GM18867 (cell line): Measurements from ENCODE around the gene FGF10.

ENCODE experiments used
- ATAC-seq: cut with Tn5 transposase; IDR thresholded peaks from one replicate; pipeline ENCODE4 v1.9.1; 2021; ENCODE audit warnings: mild to moderate bottlenecking, moderate library complexity; ENCODE audit not compliant: unreplicated experiment

Gene FGF10

GRCh38 chr5:44389090-44389822, at the start of gene FGF10:
TSS of gene FGF10 (minus strand) at chr5:44389420. CDS start at chr5:44388682, 738 bp downstream.
- no peak for ATAC-seq

- no peak for ATAC-seq
Observed at GRCh38 chr5:44426944-44427343, 37.7 kb upstream of the FGF10 start.

GRCh38 chr5:44412286-44412685, 23.1 kb upstream of the FGF10 start:
- no peak for ATAC-seq

- ATAC-seq: peak; percentile 74
Observed at GRCh38 chr5:44402084-44402483, 12.9 kb upstream of the FGF10 start.

- ATAC-seq: no peak
Observed at GRCh38 chr5:44401611-44402010, 12.4 kb upstream of the FGF10 start.

DNA sequence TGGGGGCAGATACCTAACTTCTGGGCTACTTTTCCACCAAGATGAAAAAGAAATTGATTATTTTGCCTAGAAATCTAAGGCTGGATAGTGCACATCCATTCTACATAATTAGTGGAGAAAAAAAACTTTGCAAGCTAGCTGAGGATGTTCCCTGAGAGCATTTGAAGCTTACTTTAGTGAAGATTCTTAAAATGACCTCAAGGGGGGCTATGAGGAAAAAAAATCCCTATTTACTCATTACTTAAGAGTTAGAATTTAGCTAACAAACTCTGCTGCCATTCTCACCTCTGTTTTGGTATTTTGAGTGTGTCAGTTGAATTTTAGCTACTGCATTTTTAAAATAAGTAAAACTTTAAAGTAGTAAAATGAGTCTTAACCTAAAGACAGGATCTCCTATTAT, 9.2 kb upstream of the FGF10 start:
- ATAC-seq: no peak

DNA sequence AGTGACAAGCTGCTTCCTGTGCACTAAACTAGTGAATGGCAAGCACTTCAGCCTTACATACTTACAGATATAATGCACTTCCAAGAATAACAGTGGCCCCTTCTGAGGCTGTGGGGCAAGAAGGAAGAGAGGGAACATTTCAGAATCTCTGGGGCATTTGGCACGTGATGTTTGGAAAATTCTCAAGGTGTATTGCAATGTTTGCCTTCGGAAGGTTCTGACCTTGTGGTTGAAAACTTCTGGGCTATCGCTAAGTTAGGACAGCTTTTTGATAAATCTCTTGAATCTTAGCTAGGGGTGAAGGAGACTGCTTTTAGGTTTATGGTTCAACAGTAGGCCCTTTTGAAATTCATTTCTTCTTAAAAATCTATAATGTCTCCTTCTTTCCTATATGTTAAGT, 7.1 kb upstream of the FGF10 start:
- ATAC-seq: no peak

GRCh38 chr5:44390351-44390750, 1.1 kb upstream of the FGF10 start:
- ATAC-seq: no peak

- no peak for ATAC-seq
Observed at GRCh38 chr5:44389823-44390143, 563 bp upstream of the FGF10 start.

- no peak for ATAC-seq
Observed at GRCh38 chr5:44388321-44389089, 715 bp downstream of the FGF10 start.

DNA sequence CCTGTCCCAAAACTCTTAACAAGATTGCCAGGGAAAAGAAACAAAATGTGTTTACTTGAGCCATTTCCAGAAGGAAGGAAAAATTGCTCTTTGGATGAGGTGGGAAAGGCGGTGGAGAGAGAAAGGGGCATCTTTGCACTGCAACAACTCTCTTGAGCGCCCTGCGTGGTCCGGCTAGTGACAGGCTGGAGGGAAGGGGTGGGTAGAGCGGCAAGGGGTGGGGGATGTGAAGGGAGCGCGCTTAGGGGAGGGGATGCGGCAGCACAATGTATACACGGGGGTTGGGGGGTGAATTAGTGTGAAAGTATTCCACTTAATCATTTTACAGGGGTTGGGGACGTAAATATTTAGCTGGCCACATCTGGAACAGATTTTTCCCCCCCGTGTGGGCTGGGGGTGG, 1.3 kb downstream of the FGF10 start:
- ATAC-seq: no peak

DNA sequence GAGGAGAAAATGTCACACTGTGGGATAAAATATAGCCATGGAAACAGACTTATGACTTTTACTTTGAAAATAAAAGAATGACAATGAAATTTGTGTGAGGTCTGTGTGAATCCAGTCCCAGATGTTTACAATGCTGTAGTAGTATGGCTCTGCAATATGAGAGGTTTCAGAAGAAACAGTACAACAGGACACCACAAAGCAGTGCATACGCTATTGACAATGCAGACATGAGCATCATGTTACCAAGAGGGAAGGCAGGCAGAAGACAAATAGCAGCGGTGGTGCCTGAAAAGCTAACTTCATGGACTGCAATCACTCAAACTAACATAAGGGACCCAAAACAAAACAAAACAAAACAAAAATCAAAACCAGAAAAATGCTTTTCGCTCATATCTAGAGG, 1.8 kb downstream of the FGF10 start:
- no peak for ATAC-seq

DNA sequence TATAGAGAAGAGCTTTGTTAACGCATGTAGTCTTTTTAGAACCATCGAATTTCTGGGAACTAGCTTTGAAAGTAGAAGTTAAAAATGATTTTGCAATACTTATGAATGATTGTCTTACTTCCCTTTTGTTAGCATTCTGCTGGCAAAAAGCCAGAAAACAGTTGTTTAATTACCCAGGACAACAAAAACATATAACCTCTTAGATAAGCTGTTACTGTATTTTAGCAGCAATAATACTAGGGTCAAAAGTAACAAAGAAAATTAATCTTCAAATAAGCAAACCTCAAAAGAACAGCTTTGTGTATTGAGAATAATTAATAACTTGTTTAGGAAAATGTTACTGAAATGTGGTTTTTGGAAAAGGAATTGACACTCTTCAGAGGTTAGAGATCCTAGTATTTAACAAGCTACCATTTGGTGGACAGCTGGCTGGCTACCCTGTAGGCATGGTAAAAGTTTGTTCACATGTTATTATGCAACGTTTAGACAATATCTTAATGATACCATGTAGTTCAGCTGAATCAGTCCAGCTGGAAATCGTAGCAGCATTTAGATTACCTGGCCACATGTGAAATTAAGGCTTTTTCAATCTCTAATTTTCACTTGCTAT, 3.8 kb downstream of the FGF10 start:
- ATAC-seq: no peak

- ATAC-seq: no peak
Observed at GRCh38 chr5:44384816-44385215, 4.4 kb downstream of the FGF10 start.

GRCh38 chr5:44382894-44383293, 6.3 kb downstream of the FGF10 start:
- ATAC-seq: no peak

GRCh38 chr5:44377057-44377456, 12.2 kb downstream of the FGF10 start:
- no peak for ATAC-seq

DNA sequence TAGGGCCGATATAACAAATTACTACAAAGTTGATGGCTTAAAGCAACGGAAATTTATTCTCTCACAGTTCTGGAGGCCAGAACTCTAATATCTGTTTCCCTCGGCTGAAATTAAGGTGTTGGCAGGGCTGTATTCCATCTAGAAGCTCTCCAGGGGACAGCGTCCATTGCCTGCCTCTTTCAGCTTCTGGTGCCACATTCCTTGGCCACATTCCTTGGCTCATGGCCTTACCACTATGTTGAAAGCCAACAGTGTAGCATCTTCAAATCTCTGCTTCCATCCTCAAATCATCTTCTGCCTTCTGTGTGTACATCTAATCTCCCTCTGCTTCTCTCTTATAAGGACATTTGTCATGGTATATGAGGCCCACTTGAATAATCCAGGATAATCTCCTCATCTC, 17.2 kb downstream of the FGF10 start:
- ATAC-seq: no peak

DNA sequence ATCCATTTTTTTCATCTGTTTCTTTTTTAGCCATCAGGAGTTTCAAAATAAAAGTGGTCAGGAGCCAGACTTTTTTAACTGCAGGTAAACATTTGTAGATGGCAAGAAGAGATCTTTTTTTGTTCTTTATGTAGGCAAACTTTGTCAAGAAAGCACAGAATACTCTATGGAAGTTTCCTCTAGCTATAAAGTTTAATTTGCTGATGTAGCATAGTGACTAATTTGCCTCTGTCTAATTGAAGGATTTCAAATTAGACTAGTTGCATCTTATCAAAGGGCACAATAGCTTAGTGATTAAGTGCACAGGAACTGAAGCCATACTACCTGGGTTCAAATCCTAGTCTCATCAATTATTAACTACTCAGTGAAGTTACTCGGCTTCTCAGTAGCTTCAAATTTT, 22.0 kb downstream of the FGF10 start:
- no peak for ATAC-seq

- no peak for ATAC-seq
Observed at GRCh38 chr5:44365345-44365744, 23.9 kb downstream of the FGF10 start.

DNA sequence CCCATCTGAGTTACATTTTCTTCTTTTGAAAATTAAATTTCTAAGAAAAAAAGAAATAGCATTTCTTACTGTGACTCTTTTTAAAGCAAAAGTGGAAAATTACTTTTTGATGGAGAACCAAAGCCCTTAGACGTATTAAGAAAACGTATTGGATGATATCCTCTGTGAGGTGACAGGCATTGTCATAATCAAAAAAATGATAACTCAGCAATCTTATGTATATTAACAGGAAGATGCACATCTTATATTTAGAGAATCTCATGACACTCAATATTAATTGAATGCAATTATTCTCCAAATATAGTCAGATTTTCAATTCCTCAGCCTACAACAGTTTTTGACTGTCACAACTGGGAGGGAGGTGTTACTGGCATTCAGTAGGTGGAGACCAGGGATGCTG, 25.1 kb downstream of the FGF10 start:
- no peak for ATAC-seq

DNA sequence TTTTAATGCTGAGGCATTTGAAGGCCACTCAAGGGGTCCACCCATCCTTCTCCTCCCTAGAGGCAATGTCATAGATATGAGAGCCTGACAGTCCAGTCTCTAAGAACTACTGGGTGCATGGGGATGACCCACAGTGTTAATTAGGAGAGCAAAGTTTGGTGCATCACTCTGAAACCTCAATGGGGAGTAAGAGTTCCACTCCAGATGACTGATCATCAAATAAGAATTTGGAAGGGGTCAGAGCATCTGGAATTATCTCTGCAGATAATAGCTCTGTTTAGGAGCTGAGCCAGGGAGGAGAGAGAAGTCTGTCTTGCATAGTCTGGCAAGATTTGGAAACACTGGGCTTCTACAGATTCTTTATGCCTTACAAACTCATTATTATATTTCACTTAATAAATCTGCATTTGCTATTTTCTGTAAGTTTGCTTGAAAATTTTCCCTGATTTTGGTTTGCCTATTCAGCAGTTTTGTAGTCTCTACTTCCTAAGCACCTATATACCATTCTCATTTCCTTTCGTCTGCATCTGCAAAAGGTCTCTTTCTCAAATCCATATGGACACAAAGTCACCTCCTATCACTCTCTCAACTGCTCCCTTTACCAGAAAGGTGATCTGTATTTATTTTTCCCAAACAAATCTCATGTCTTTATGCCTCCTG, 27.7 kb downstream of the FGF10 start:
- ATAC-seq: no peak

DNA sequence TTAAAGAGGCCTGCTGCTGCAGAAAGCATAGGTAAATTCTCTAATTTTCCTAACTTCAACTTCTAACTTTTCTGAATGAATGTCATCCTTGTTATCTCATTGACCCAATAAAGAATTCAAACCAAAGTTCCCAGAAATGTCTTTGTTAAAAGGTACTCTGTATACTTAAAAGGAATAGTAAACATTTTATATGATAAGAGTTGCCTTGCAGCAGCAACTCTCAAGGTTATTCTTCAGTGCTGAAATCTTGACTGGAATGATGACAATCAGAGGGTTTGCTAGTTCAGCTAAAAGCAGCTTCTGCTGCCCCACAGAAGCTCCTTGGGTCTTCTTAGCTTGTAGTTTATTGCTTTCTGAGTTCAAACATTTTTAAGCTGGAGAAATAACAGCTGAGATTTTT, 28.3 kb downstream of the FGF10 start:
- no peak for ATAC-seq
